Measurements from ENCODE around the gene CEP41.

CEP41 gene

GRCh38 chr7:130400120-130400572, 40.7 kb downstream of the CEP41 start:
- TF ChIP-seq, protein P1, sequence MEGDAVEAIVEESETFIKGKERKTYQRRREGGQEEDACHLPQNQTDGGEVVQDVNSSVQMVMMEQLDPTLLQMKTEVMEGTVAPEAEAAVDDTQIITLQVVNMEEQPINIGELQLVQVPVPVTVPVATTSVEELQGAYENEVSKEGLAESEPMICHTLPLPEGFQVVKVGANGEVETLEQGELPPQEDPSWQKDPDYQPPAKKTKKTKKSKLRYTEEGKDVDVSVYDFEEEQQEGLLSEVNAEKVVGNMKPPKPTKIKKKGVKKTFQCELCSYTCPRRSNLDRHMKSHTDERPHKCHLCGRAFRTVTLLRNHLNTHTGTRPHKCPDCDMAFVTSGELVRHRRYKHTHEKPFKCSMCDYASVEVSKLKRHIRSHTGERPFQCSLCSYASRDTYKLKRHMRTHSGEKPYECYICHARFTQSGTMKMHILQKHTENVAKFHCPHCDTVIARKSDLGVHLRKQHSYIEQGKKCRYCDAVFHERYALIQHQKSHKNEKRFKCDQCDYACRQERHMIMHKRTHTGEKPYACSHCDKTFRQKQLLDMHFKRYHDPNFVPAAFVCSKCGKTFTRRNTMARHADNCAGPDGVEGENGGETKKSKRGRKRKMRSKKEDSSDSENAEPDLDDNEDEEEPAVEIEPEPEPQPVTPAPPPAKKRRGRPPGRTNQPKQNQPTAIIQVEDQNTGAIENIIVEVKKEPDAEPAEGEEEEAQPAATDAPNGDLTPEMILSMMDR (IDR thresholded peaks at IDR 0.05; ENCODE audit: control insufficient read depth, extremely low read depth, insufficient read depth) = no peak
- DNase-seq (ENCODE audit: low read depth) = no peak
- no peak overlapping the region for H3K4me3 ChIP-seq (ENCODE audit: low read depth, low read length)

- TF ChIP-seq, protein P1 (IDR thresholded peaks at IDR 0.05; ENCODE audit: control insufficient read depth, extremely low read depth, insufficient read depth) = no peak
- H3K4me3 ChIP-seq (ENCODE audit: low read depth, low read length) = no peak overlapping the region
- no peak for DNase-seq (ENCODE audit: low read depth)
Observed at GRCh38 chr7:130398526-130399090, 42.2 kb downstream of the CEP41 start.

- no peak for DNase-seq (ENCODE audit: low read depth)
- no peak overlapping the region for H3K4me3 ChIP-seq (ENCODE audit: low read depth, low read length)
- TF ChIP-seq, protein P1 (IDR thresholded peaks at IDR 0.05; ENCODE audit: control insufficient read depth, extremely low read depth, insufficient read depth) = no peak
Observed at GRCh38 chr7:130397758-130398073, 43.1 kb downstream of the CEP41 start.

DNA sequence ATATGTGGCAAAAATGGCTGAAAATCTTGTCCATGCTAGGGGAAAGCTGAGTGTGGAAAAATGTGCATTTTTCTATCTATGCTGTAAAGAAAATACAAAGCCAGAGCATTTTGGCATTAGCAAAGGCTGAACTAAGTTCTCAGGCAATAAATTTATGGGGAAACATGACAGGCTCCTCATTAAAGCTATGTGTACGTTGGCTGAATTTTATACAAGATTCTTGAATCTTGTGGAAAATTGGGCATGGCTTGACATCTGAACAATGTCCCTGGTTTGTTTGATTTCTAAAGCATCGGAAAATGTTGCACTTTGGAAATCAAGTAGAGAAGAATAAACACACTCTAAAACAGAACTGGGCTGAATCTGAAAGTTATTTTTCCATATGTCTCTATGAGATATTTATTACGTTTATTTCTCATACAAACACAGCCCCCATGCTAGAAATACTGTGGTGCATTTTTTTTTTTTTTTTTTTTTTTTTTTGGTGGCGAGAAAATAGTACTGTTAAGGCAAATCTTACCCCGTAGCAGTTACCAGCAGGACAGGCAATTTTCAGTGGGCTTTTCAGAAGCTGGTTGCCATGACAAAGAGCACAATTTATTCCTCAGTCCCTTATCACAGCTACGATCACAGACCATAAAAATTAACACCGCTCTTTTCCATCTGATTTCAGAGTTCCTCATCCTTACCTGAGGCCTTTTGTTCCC, 43.6 kb downstream of the CEP41 start:
- TF ChIP-seq, protein P1 (IDR thresholded peaks at IDR 0.05; ENCODE audit: control insufficient read depth, extremely low read depth, insufficient read depth) = no peak
- peak; percentile 65 for DNase-seq (ENCODE audit: low read depth)
- no peak overlapping the region for H3K4me3 ChIP-seq (ENCODE audit: low read depth, low read length)

DNA sequence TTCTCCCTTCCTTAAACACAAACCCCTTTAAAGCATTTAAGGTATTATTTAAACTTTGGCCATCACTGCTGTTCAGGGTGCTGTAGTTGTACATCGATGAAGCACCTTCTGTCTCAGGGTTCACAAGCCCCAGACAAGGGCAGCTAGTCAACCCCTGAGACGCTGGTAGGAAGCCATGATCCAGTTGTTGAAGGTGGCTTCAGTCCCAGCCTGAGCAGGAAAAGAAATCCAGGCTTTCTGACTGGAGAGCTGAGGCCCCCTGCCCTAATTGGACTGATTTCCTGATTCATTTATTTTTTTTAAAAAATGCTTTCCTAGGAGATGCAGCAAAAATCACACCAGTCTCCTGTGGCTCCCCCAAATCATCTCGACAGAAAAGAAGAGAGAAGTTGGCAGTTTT, 44.7 kb downstream of the CEP41 start:
- TF ChIP-seq, protein P1 (IDR thresholded peaks at IDR 0.05; ENCODE audit: control insufficient read depth, extremely low read depth, insufficient read depth) = no peak
- H3K4me3 ChIP-seq (ENCODE audit: low read depth, low read length) = no peak overlapping the region
- no peak for DNase-seq (ENCODE audit: low read depth)

- TF ChIP-seq, protein P1 (IDR thresholded peaks at IDR 0.05; ENCODE audit: control insufficient read depth, extremely low read depth, insufficient read depth) = no peak
Observed at GRCh38 chr7:130395421-130395820, 45.4 kb downstream of the CEP41 start.

More at GRCh38 chr7:130395421-130395820, 45.4 kb downstream of the CEP41 start:
- no peak for DNase-seq (ENCODE audit: low read depth)
- no peak overlapping the region for H3K4me3 ChIP-seq (ENCODE audit: low read depth, low read length)
